K562 (cell line): ENCODE data around the gene PRKAR2B. TPM values are rescaled to one million over a fixed set of nuclear protein-coding genes. Genes with fewer than 3 reads are reported as not detected.

Experiments used
- CTCFL ChIP-seq: IDR thresholded peaks from 2 replicates; pipeline ENCODE4 v1.6.1; 2011; ENCODE audit warnings: borderline replicate concordance, low read depth, mild to moderate bottlenecking, moderate library complexity, low read length; ENCODE audit not compliant: insufficient read depth, poor library complexity, severe bottlenecking
- DEAF1 ChIP-seq: fragments of 450-650 bp; formaldehyde crosslinking; IDR thresholded peaks from 2 replicates; pipeline ENCODE4 v1.4.0; 2020; ENCODE audit warnings: mild to moderate bottlenecking, moderate library complexity
- E2F8 ChIP-seq: fragments of 450-650 bp; IDR thresholded peaks from 2 replicates; pipeline ENCODE4 v1.7.1; 2018; ENCODE audit warnings: mild to moderate bottlenecking, low read depth; ENCODE audit not compliant: partially characterized antibody
- HES1 ChIP-seq: fragments of 450-650 bp; IDR thresholded peaks from 2 replicates; pipeline ENCODE4 v1.6.1; 2016; ENCODE audit warnings: low read depth, mild to moderate bottlenecking, moderate library complexity
- MYC ChIP-seq, 2 experiments: fragments of 250-450 bp in 1 of 2; sonication (Bioruptor Pico) in 1 of 2; IDR thresholded peaks; 2 replicates each; pipeline versions ENCODE4 v1.5.1 to v1.6.1; 2012 to 2021; ENCODE audit warnings: low read depth in 2 of 2, borderline replicate concordance in 1 of 2, improper control_type of control experiment in 1 of 2, low read length in 1 of 2, mild to moderate bottlenecking in 1 of 2, moderate library complexity in 1 of 2
- NFE2 ChIP-seq: IDR thresholded peaks from 2 replicates; pipeline ENCODE4 v1.6.1; 2014; ENCODE audit warnings: antibody characterized with exemption, low read depth
- SFPQ ChIP-seq: fragments of 200-400 bp; formaldehyde crosslinking; IDR thresholded peaks from 2 replicates; pipeline ENCODE4 v1.6.1; 2017; ENCODE audit warnings: mild to moderate bottlenecking, low read depth, low read length, moderate library complexity
- SMAD2 ChIP-seq: fragments of 150-350 bp; IDR thresholded peaks from 2 replicates; pipeline ENCODE4 v1.6.1; 2014; ENCODE audit warnings: low read depth, mild to moderate bottlenecking, low read length
- SREBF1 ChIP-seq: fragments of 150-350 bp; IDR thresholded peaks from 2 replicates; pipeline ENCODE4 v1.6.1; 2014; ENCODE audit warnings: antibody characterized with exemption, low read depth, low read length, borderline replicate concordance
- STAT6 ChIP-seq: sonication (generic); formaldehyde crosslinking; IDR thresholded peaks from 2 replicates; pipeline ENCODE4 v1.8.1; 2023; ENCODE audit warnings: mild to moderate bottlenecking, missing genetic modification reagents
- TCF15 ChIP-seq: fragments of 250-450 bp; sonication (Bioruptor Pico); IDR thresholded peaks from 2 replicates; pipeline ENCODE4 v1.8.0; 2022; ENCODE audit warnings: moderate library complexity, mild to moderate bottlenecking, inconsistent platforms
- TFAP4 ChIP-seq: sonication (generic); formaldehyde crosslinking; IDR thresholded peaks from 2 replicates; pipeline ENCODE4 v1.8.0; 2022; ENCODE audit warnings: missing genetic modification reagents, mild to moderate bottlenecking, moderate library complexity, borderline replicate concordance
- polyA plus RNA-seq, 8 experiments: library from polyadenylated mRNA; depleted of rRNA in 4 of 8; stranded (reverse) in 5 of 8; unstranded in 3 of 8; fragments of >200 nt; fragmentation: Nextera tagmentation in 2 of 8; fragmentation: Illumina TruSeq in 1 of 8; extraction: Ambion mirVana in 2 of 8; extraction: Trizol in 1 of 8; gene quantifications; 2 replicates each; pipeline versions ENCODE4 v1.2.1 to v1.2.3, GENCODE V29; 2011 to 2014; ENCODE audit warnings: inconsistent platforms in 1 of 8, missing spikeins in 1 of 8
- total RNA-seq, 7 experiments: library from RNA; depleted of rRNA in 6 of 7; stranded (reverse); fragments of >200 nt in 6 of 7; fragmentation: Illumina TruSeq in 2 of 7; extraction: Trizol in 2 of 7; gene quantifications; 2 replicates each; pipeline versions ENCODE4 v1.2.1 to v1.2.3, GENCODE V29; 2011 to 2021; ENCODE audit warnings: low replicate concordance in 1 of 7

Gene PRKAR2B
- total and polyA plus RNA-seq, 9 of the 15 experiments (the other 6 are each of a cell fraction or from before 2014, with no cell fraction given), result 59.0 to 173 (median 129) TPM

GRCh38 chr7:107016312-107016711 is 28.2 kb upstream of the PRKAR2B start (continued):
- TF ChIP-seq SFPQ (no peak), NFE2 (no peak), CTCFL (no peak), HES1 (no peak; the same call in 1 of the 2 replicates), SMAD2 (no peak), SREBF1 (no peak), DEAF1 (CRISPR knock-in tag) (no peak), TCF15 (CRISPR knock-in tag) (no peak), STAT6 (CRISPR knock-in tag) (no peak), TFAP4 (CRISPR knock-in tag) (no peak), E2F8 (no peak), MYC (IDR thresholded peaks at IDR 0.05; ENCODE audit: low read depth, low read length) (no peak; the same call in 1 of the 2 replicates), MYC (CRISPR knock-in tag; IDR thresholded peaks at IDR 0.05; ENCODE audit: borderline replicate concordance, low read depth) (no peak)
